ENCODE measurements around the gene FAM124A. TPM values are rescaled to one million over a fixed set of nuclear protein-coding genes. Genes with fewer than 3 reads are reported as not detected.
"Not testable (repeated sequence)": the region's sequence is repeated elsewhere in the genome, so short reads cannot be mapped to it uniquely, and the experiment has no call there.

Gene FAM124A
- total and polyA plus RNA-seq, 7 donors = 0.51 to 1.5 (median 0.75) TPM

DNA sequence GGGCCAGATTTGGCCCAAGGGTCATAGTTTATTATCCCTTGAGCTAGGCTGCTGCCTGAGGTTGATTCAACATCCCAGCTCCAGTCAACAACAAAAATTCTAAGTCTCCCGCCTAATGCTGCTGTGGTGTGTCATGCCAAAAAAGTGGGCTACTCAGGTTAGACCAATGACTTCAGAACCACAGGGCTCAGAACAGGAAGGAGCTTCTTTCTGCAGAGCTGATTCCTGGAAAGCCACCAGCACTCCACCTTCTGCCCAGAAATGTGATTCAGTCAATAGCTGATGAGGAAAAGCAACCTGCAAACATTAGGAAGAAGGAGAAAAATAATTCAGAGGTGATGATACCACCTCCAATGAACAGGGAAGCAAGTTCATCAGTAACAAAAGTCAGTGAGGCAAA is 61.2 kb downstream of the FAM124A start:
- WGBS, 3 donors = 95 to 100% (median 100%) methylated on average over 1 of the region's 1 CpG

DNA sequence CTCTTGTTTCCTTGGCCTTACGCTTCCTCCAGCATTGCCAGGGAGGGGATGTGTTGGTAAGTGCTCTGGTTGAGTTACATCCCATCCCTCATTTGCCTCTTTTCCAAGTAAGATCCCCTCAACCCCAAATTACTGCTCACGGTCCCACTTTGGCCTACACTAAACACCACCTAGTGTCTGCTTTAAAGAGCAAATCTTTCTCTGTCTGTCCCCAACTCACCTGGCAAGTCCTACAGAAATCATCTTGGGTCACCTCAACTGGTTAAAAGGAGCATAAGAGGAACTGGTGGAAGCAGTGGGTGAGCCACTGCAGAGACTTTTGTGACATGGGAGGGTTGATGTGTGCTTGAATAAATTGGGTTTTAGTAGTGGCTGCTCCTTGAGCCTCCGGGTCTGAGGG is 62.1 kb downstream of the FAM124A start:
- TF ChIP-seq, protein P1, sequence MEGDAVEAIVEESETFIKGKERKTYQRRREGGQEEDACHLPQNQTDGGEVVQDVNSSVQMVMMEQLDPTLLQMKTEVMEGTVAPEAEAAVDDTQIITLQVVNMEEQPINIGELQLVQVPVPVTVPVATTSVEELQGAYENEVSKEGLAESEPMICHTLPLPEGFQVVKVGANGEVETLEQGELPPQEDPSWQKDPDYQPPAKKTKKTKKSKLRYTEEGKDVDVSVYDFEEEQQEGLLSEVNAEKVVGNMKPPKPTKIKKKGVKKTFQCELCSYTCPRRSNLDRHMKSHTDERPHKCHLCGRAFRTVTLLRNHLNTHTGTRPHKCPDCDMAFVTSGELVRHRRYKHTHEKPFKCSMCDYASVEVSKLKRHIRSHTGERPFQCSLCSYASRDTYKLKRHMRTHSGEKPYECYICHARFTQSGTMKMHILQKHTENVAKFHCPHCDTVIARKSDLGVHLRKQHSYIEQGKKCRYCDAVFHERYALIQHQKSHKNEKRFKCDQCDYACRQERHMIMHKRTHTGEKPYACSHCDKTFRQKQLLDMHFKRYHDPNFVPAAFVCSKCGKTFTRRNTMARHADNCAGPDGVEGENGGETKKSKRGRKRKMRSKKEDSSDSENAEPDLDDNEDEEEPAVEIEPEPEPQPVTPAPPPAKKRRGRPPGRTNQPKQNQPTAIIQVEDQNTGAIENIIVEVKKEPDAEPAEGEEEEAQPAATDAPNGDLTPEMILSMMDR (IDR thresholded peaks at IDR 0.05) = no peak

More for the DNA sequence above, 61.2 kb downstream of the FAM124A start:
- DNase-seq (no peak), ATAC-seq (no peak)
- H3K4me3 ChIP-seq = no peak overlapping the region
- no peak overlapping the region for H3K27ac ChIP-seq
- no peaks in the 10 kb centered on the region for H3K27me3 ChIP-seq (ENCODE audit: insufficient read depth in 3 of 3, low read length in 2 of 3)
- TF ChIP-seq, protein P1 (IDR thresholded peaks at IDR 0.05) = no peak
- H3K36me3 ChIP-seq (ENCODE audit: insufficient read depth in 1 of 2, low read depth in 1 of 2) = peaks cover 0 to 3% of the 10 kb centered on the region in 2 donors
- H3K9me3 ChIP-seq = no peaks in the 10 kb centered on the region
- intact Hi-C loops (cut with DNase I) = loop anchor here in 1 of 2 donors (5.0 kb wide), 1 partner anchor 61 kb away; the partner anchor contains the start of gene FAM124A
- H3K4me1 ChIP-seq = no peaks in the 10 kb centered on the region

DNA sequence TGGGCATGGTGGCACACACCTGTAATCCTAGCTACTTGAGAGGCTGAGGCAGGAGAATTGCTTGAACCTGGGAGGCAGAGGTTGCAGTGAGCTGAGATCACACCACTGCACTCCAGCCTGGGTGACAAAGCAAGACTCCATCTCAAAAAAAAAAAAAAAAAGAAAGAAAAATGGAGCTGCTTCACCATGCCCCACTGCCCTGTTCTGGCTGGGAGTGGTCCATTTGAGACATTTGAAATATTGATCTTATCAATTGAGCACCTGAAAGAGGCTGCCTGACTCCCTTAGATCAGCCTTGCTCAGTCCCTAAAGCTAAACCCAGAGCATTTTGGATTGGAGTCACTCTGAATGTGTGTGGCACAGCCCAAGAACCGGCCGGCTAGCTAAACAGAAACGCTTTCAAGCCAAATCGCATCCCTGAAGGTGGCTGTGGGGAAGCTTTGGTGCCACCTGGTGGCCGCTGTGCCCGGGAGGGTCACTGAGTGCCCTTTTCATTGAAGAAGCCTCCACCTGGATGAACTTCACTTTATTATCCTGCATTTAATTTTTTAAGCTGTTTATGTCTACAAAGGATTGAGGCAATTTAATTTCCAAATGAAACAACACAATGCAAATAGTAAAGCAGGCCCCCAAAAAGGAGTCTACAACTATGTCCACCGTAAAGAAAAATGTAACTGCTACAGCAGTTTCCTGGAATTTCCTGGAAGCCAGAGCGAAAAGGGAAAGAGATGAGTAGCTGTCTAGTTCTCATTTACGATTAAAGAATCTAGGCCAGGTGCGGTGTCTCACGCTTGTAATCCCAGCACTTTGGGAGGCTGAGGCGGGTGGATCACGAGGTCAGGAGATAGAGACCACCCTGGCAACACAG is 64.2 kb downstream of the FAM124A start:
- Histone ChIP-seq H3K27ac (no peak overlapping the region), H3K4me1 (no peaks in the 10 kb centered on the region), H3K27me3 (ENCODE audit: insufficient read depth in 3 of 3, low read length in 2 of 3) (no peaks in the 10 kb centered on the region), H3K36me3 (ENCODE audit: insufficient read depth in 1 of 2, low read depth in 1 of 2) (no peaks in the 10 kb centered on the region), H3K4me3 (no peak overlapping the region), H3K9me3 (no peaks in the 10 kb centered on the region)
- TF ChIP-seq, protein P1 (IDR thresholded peaks at IDR 0.05) = peak; percentile 93
- 38 to 41% (median 40%) methylated on average over 13 of the region's 13 CpGs for WGBS, 3 donors
- ATAC-seq = peak; percentile 80 to 93 (median 82)
- intact Hi-C loops (cut with DNase I) = loop anchor here (2.0 to 5.0 kb wide), 3 partner anchors 138 to 162 kb away; no protein-coding TSS in a partner anchor
- DNase-seq = peak; percentile 73 to 86

More for the DNA sequence above, 62.1 kb downstream of the FAM124A start:
- Histone ChIP-seq H3K36me3 (ENCODE audit: insufficient read depth in 1 of 2, low read depth in 1 of 2) (peaks cover 0 to 3% of the 10 kb centered on the region in 2 donors), H3K27ac (no peak overlapping the region), H3K4me1 (no peaks in the 10 kb centered on the region), H3K9me3 (no peaks in the 10 kb centered on the region), H3K27me3 (ENCODE audit: insufficient read depth in 3 of 3, low read length in 2 of 3) (no peaks in the 10 kb centered on the region), H3K4me3 (no peak overlapping the region)
- DNase-seq = no peak
- ATAC-seq = no peak
- 92 to 93% (median 93%) methylated on average over 3 of the region's 3 CpGs for WGBS, 3 donors
- intact Hi-C loops (cut with DNase I) = loop anchor here (2.0 to 5.0 kb wide), 2 partner anchors 62 kb away; partner anchors contain the start of gene FAM124A (in 2 of the 2)

DNA sequence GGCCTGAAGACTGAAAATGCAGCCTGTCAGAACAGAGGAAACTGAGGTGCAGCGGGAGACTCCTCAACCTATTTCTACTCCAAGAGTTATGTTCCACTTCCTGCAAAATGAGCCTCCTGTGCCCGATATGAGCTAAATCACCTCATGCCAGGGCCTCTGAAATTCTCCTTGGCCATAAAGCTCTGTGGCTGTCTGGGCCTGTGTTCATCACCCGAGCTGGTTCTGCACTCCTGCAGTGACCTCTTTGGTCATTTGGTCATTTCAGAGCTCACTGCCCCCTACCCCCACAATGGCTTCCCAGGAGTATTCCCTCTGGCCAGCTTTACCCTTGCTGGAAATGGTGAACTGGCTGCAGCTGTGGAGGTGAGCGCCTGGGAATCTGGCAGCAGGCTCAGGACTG is 65.6 kb downstream of the FAM124A start:
- ATAC-seq (no peak), DNase-seq (no peak)
- Histone ChIP-seq H3K4me1 (no peaks in the 10 kb centered on the region), H3K9me3 (no peaks in the 10 kb centered on the region), H3K27ac (no peak overlapping the region), H3K27me3 (ENCODE audit: insufficient read depth in 3 of 3, low read length in 2 of 3) (no peaks in the 10 kb centered on the region), H3K4me3 (no peak overlapping the region), H3K36me3 (ENCODE audit: insufficient read depth in 1 of 2, low read depth in 1 of 2) (no peaks in the 10 kb centered on the region)
- TF ChIP-seq, protein P1 (IDR thresholded peaks at IDR 0.05) = no peak
- intact Hi-C loops (cut with DNase I) = loop anchor here (2.0 to 5.0 kb wide), 3 partner anchors 139 to 163 kb away; no protein-coding TSS in a partner anchor
- WGBS, 3 donors = 83 to 88% (median 87%) methylated on average over 4 of the region's 4 CpGs

DNA sequence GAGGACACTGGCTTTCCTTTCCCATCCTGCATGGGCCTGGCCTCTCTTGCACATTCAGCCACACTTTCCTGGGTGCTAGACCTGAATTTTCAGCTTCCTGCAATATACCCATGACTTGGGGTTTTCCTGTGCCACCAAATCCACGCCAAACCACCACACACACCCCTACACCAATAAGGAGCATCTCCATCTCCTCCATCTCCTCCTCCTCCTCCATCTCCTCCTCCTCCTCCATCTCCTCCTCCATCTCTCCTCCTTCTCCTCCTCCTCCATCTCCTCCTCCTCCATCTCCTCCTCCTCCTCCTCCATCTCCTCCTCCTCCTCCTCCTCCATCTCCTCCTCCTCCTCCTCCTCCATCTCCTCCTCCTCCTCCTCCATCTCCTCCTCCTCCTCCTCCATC is 66.1 kb downstream of the FAM124A start:
- H3K4me3 ChIP-seq; H3K9me3 ChIP-seq; H3K36me3 ChIP-seq (ENCODE audit: insufficient read depth in 1 of 2, low read depth in 1 of 2); H3K27me3 ChIP-seq (ENCODE audit: insufficient read depth in 3 of 3, low read length in 2 of 3); ATAC-seq; H3K27ac ChIP-seq; DNase-seq; H3K4me1 ChIP-seq: not testable (repeated sequence)
- intact Hi-C loops (cut with DNase I) = loop anchor here (2.0 to 5.0 kb wide), 2 partner anchors 141 to 163 kb away; no protein-coding TSS in a partner anchor
- 65 to 81% (median 69%) methylated on average over 1 of the region's 1 CpG for WGBS, 3 donors

Data from psoas muscle (tissue), 8 donors.